IMR-90 (cell line): ENCODE results near the gene SHE. TPM values are rescaled to one million over a fixed set of nuclear protein-coding genes. Genes with fewer than 3 reads are reported as not detected.

ENCODE experiments used
- ATAC-seq: fragments of 200-7000 bp; cut with Tn5 transposase; 2 replicates; pipeline ENCODE4 v1.9.1; 2020; ENCODE audit warnings: low read depth, mild to moderate bottlenecking, moderate library complexity
- BruUV-seq: library from RNA; stranded (reverse); fragments of 400-500 nt; replicated peaks from 2 replicates; lab custom pipeline; 2021; lab: Mats Ljungman, UMichigan
- CTCF ChIA-PET: fragments of 300-600 bp; formaldehyde crosslinking; extraction: SDS; loops from one replicate; lab custom pipeline; 2021; ENCODE audit warnings: antibody characterized with exemption; lab: Yijun Ruan, JAX
- POLR2A ChIA-PET: fragments of 300-600 bp; sonication (Branson Sonifier 250); formaldehyde crosslinking; loops from one replicate; lab custom pipeline; 2022; ENCODE audit warnings: antibody characterized with exemption; ENCODE audit not compliant: unreplicated experiment; lab: Charles Lee
- DNase-seq: peaks from one replicate; pipeline ENCODE4 v3.0.0; 2013
- H2AFZ ChIP-seq: replicated peaks from 2 replicates; pipeline ENCODE3; 2013; ENCODE audit warnings: low read length, mild to moderate bottlenecking; ENCODE audit not compliant: poor library complexity
- H2AK5ac ChIP-seq: 2 replicates; pipeline ENCODE4 v1.6.1; 2013; ENCODE audit warnings: low read depth, low read length, inconsistent platforms
- H2AK9ac ChIP-seq: replicated peaks from 2 replicates; pipeline ENCODE3; 2013; ENCODE audit warnings: mild to moderate bottlenecking, low read depth, low read length, moderate library complexity; ENCODE audit not compliant: poor library complexity
- H2BK120ac ChIP-seq: 2 replicates; pipeline ENCODE4 v1.6.1; 2013; ENCODE audit warnings: low read depth, low read length, inconsistent platforms
- H2BK15ac ChIP-seq: 3 replicates; pipeline ENCODE4 v1.6.1; 2013; ENCODE audit warnings: low read depth, low read length, inconsistent platforms
- H2BK20ac ChIP-seq: 2 replicates; pipeline ENCODE4 v1.6.1; 2013; ENCODE audit warnings: low read depth, mild to moderate bottlenecking, inconsistent platforms, low read length, moderate library complexity
- H2BK5ac ChIP-seq: 2 replicates; pipeline ENCODE4 v1.6.1; 2013; ENCODE audit warnings: mild to moderate bottlenecking, low read depth, low read length, inconsistent platforms; ENCODE audit not compliant: poor library complexity, severe bottlenecking
- H3K14ac ChIP-seq: replicated peaks from 2 replicates; pipeline ENCODE4 v1.6.1; 2013; ENCODE audit warnings: low read depth, low read length, inconsistent platforms
- H3K18ac ChIP-seq: 2 replicates; pipeline ENCODE4 v1.6.1; 2013; ENCODE audit warnings: low read depth, low read length, control low read depth
- H3K23ac ChIP-seq: 2 replicates; pipeline ENCODE4 v1.6.1; 2013; ENCODE audit warnings: low read depth, low read length, inconsistent platforms
- H3K27ac ChIP-seq: 2 replicates; pipeline ENCODE4 v1.5.1; 2013; ENCODE audit warnings: mild to moderate bottlenecking, control low read depth, low read length; ENCODE audit not compliant: insufficient read depth
- H3K27me3 ChIP-seq: 2 replicates; pipeline ENCODE4 v1.6.1; 2013; ENCODE audit warnings: low read length; ENCODE audit not compliant: control insufficient read depth, insufficient read depth
- H3K36me3 ChIP-seq: 2 replicates; pipeline ENCODE4 v1.6.1; 2013; ENCODE audit warnings: low read length, mixed read lengths; ENCODE audit not compliant: control insufficient read depth, insufficient read depth
- H3K4ac ChIP-seq: 2 replicates; pipeline ENCODE4 v1.6.1; 2013; ENCODE audit warnings: low read depth, low read length, inconsistent platforms
- H3K4me1 ChIP-seq: 2 replicates; pipeline ENCODE4 v1.6.1; 2013; ENCODE audit warnings: low read length, mixed read lengths; ENCODE audit not compliant: control insufficient read depth, insufficient read depth
- H3K4me2 ChIP-seq: 2 replicates; pipeline ENCODE4 v1.6.1; 2013; ENCODE audit warnings: low read depth, mild to moderate bottlenecking, control low read depth, low read length, moderate library complexity
- H3K4me3 ChIP-seq: 2 replicates; pipeline ENCODE4 v1.5.1; 2013; ENCODE audit warnings: low read depth, mild to moderate bottlenecking, control low read depth, low read length, moderate library complexity; ENCODE audit not compliant: insufficient read depth
- H3K56ac ChIP-seq: 2 replicates; pipeline ENCODE4 v1.6.1; 2013; ENCODE audit warnings: low read length, inconsistent platforms; ENCODE audit not compliant: insufficient read depth; ENCODE audit errors: extremely low read depth
- H3K79me1 ChIP-seq, 2 experiments: 2 replicates each; pipeline ENCODE4 v1.6.1; 2013; ENCODE audit warnings: low read length in 2 of 2, inconsistent platforms in 1 of 2, low read depth in 1 of 2
- H3K9ac ChIP-seq: 2 replicates; pipeline ENCODE4 v1.6.1; 2013; ENCODE audit warnings: low read depth, low read length, control low read depth
- H3K9me1 ChIP-seq: 2 replicates; pipeline ENCODE4 v1.6.1; 2013; ENCODE audit warnings: low read length, inconsistent platforms; ENCODE audit not compliant: insufficient read depth
- H3K9me3 ChIP-seq: 2 replicates; pipeline ENCODE4 v1.6.1; 2013; ENCODE audit warnings: low read length; ENCODE audit not compliant: control insufficient read depth, insufficient read depth
- H4K20me1 ChIP-seq: 2 replicates; pipeline ENCODE4 v1.6.1; 2013; ENCODE audit warnings: low read length, inconsistent platforms; ENCODE audit not compliant: insufficient read depth
- H4K5ac ChIP-seq: 2 replicates; pipeline ENCODE4 v1.6.1; 2013; ENCODE audit warnings: mild to moderate bottlenecking, low read depth, low read length, control low read depth
- H4K8ac ChIP-seq, 2 experiments: 2 replicates each; pipeline ENCODE4 v1.6.1; 2013; ENCODE audit warnings: low read depth in 2 of 2, low read length in 2 of 2, control low read depth in 1 of 2, inconsistent platforms in 1 of 2
- H4K91ac ChIP-seq: 2 replicates; pipeline ENCODE4 v1.6.1; 2013; ENCODE audit warnings: low read depth, low read length, inconsistent platforms; ENCODE audit not compliant: insufficient read depth
- CEBPB ChIP-seq: IDR thresholded peaks from 2 replicates; pipeline ENCODE4 v1.6.1; 2012; ENCODE audit warnings: low read depth, low read length, improper control_type of control experiment
- MAZ ChIP-seq: IDR thresholded peaks from 2 replicates; pipeline ENCODE4 v1.6.1; 2012; ENCODE audit warnings: low read depth, mild to moderate bottlenecking, low read length, improper control_type of control experiment, moderate library complexity, borderline replicate concordance
- POLR2A ChIP-seq: IDR thresholded peaks from 2 replicates; pipeline ENCODE4 v1.6.1; 2012; ENCODE audit warnings: mild to moderate bottlenecking, low read depth, low read length
- whole genome bisulfite sequencing, 2 experiments: methylation state at CpG; one replicate each; pipeline versions ENCODE4 v1.1.5 to v1.1.7; 2013; ENCODE audit warnings: missing lambda C conversion rate in 2 of 2; ENCODE audit not compliant: insufficient read length in 1 of 2; ENCODE audit errors: extremely low coverage in 2 of 2; 5-methylcytosine and 5-hydroxymethylcytosine counted together
- dilution Hi-C: fragments of 300-500 bp; cut with HindIII; formaldehyde crosslinking; loops from one replicate; pipeline ENCODE4 v1.14.3; 2018; ENCODE audit warnings: low sequenced_read_pairs; ENCODE audit not compliant: unreplicated experiment
- in situ Hi-C: fragments of 300-500 bp; cut with MboI; formaldehyde crosslinking; loops from 3 replicates; pipeline ENCODE4 v1.14.3; 2019; ENCODE audit warnings: low sequenced_read_pairs, inconsistent platforms, mixed read lengths
- intact Hi-C: fragments of 100-400 bp; cut with micrococcal nuclease; formaldehyde crosslinking; loops from 2 replicates; pipeline ENCODE4 v1.10.0; 2022
- polyA plus RNA-seq, 3 experiments: library from polyadenylated mRNA; depleted of rRNA; stranded (reverse); fragments of >200 nt; gene quantifications; 2 replicates each; pipeline ENCODE4 v1.2.3, GENCODE V29; 2012; ENCODE audit warnings: low replicate concordance in 1 of 3
- total RNA-seq: library from RNA; depleted of rRNA; stranded (reverse); fragments of >200 nt; gene quantifications from 2 replicates; pipeline ENCODE4 v1.2.3, GENCODE V29; 2012

Gene SHE
- total and polyA plus RNA-seq, 2 of the 4 experiments (the other 2 are of a cell fraction), result not detected

DNA sequence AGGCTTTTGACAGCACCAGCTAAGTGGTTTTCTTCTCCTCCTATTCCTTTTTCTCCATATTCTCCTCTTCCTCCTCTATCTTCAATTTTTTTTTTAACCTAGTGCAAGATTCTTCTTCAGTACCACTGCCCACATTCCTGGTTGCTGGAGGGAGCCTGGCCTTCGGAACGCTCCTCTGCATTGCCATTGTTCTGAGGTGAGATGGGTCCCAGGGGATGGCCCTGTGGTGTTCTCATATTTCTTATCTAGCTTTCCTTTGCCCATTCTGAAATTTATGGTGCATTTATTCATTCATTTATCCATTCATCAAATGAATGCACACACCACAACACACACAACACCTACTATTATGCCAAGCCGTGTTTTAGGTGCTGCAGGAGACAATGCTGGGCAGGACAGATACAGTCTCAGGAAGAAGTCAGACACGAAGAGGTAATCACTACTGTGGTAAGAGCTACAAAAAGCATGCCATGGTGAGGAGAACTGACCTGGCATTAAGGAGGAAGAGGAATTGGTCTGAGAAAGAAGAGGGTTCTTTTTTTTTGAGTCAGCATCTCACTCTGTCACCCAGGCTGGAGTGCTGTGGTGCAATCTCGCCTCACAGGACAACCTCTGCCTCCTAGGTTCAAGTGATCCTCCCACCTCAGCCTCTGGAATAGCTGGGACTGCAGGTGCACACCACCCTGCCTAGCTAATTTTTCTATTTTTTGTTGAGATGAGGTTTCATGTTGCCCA is 47.7 kb downstream of the SHE start:
- Histone ChIP-seq H3K18ac (no peak overlapping the region), H3K4me1 (peaks cover 5% of the 10 kb centered on the region), H3K4ac (no peak overlapping the region), H3K4me2 (no peak overlapping the region), H4K91ac (no peak overlapping the region), H2BK15ac (no peak overlapping the region), H3K79me1 (no peaks in the 10 kb centered on the region), H3K9me1 (no peaks in the 10 kb centered on the region), H3K9ac (no peak overlapping the region), H2AK5ac (peak overlapping the region; percentile 23; the same call in 1 of the 2 replicates), H4K20me1 (no peaks in the 10 kb centered on the region), H2AK9ac (no peak overlapping the region), H3K23ac (no peak overlapping the region), H3K36me3 (peaks cover 34% of the 10 kb centered on the region), H3K14ac (no peak overlapping the region), H3K9me3 (no peaks in the 10 kb centered on the region), H3K56ac (no peak overlapping the region), H3K4me3 (no peak overlapping the region), H2BK120ac (no peak overlapping the region), H4K5ac (no peak overlapping the region), H2AFZ (no peak overlapping the region), H2BK5ac (no peak overlapping the region), H3K27me3 (no peaks in the 10 kb centered on the region; the same call in 1 of the 2 replicates), H2BK20ac (no peak overlapping the region), H4K8ac (no peak overlapping the region), H3K27ac (no peak overlapping the region)
- no peak for TF ChIP-seq MAZ
- TF ChIP-seq POLR2A, result no peak
- no peak for TF ChIP-seq CEBPB
- 80% methylated on average over 1 of the region's 5 CpGs; no CpG with 5 or more reads in 1 of the 2 experiments for WGBS, 2 experiments
- intact Hi-C loops (no loop called here), dilution Hi-C loops (no loop called here), in situ Hi-C loops (no loop called here)
- ATAC-seq (no peak), DNase-seq (no peak)
- CTCF ChIA-PET, result no interaction called here
- POLR2A ChIA-PET, result interaction anchor here (1.0 kb wide), 1 partner anchor 8 kb away, joined by 3 read pairs; no protein-coding TSS in a partner anchor
- no TSS peak for BruUV-seq
